DOHH2 (cell line): ENCODE data around the gene ENPP6.

ENCODE experiments used
- H3F3A ChIP-seq: fragments of 200-600 bp; sonication (generic), shearing (Covaris generic); 2 replicates; pipeline ENCODE4 v1.6.0; 2016; ENCODE audit warnings: antibody characterized with exemption, mild to moderate bottlenecking; ENCODE audit not compliant: control insufficient read depth, insufficient read depth
- H3K27ac ChIP-seq: fragments of 200-600 bp; sonication (generic); 2 replicates; pipeline ENCODE4 v1.5.1; 2014; ENCODE audit warnings: low read depth, mild to moderate bottlenecking, low read length, moderate library complexity
- H3K27me3 ChIP-seq: fragments of 200-600 bp; sonication (generic); 2 replicates; pipeline ENCODE4 v1.6.1; 2014; ENCODE audit warnings: mild to moderate bottlenecking, low read length, mixed read lengths; ENCODE audit not compliant: control insufficient read depth
- H3K36me3 ChIP-seq: fragments of 200-600 bp; sonication (generic); 2 replicates; pipeline ENCODE4 v1.6.1; 2014; ENCODE audit warnings: mild to moderate bottlenecking, low read length, moderate library complexity, mixed read lengths; ENCODE audit not compliant: control insufficient read depth
- H3K4me1 ChIP-seq: fragments of 200-600 bp; sonication (generic); 2 replicates; pipeline ENCODE4 v1.6.1; 2014; ENCODE audit warnings: mild to moderate bottlenecking, low read length, mixed read lengths; ENCODE audit not compliant: control insufficient read depth
- H3K4me2 ChIP-seq: fragments of 200-600 bp; sonication (generic); 2 replicates; pipeline ENCODE4 v1.6.0; 2014; ENCODE audit warnings: mild to moderate bottlenecking, low read length, moderate library complexity
- H3K4me3 ChIP-seq: fragments of 200-600 bp; sonication (generic); 2 replicates; pipeline ENCODE4 v1.5.1; 2014; ENCODE audit warnings: mild to moderate bottlenecking, low read length, mixed read lengths
- H3K79me2 ChIP-seq: fragments of 200-600 bp; sonication (generic); 2 replicates; pipeline ENCODE4 v1.6.1; 2014; ENCODE audit warnings: mild to moderate bottlenecking, low read length, mixed read lengths; ENCODE audit not compliant: control insufficient read depth
- H3K9me2 ChIP-seq: fragments of 200-600 bp; sonication (generic); replicated peaks from 2 replicates; pipeline ENCODE4 v1.6.1; 2014; ENCODE audit warnings: mild to moderate bottlenecking, low read length, mixed read lengths; ENCODE audit not compliant: control insufficient read depth
- H3K9me3 ChIP-seq: fragments of 200-600 bp; sonication (generic); 2 replicates; pipeline ENCODE4 v1.6.1; 2014; ENCODE audit warnings: antibody characterized with exemption, low read length, mixed read lengths; ENCODE audit not compliant: control insufficient read depth, insufficient read depth
- H4K20me1 ChIP-seq: fragments of 200-600 bp; sonication (generic); 2 replicates; pipeline ENCODE4 v1.6.0; 2014; ENCODE audit warnings: low read depth, mild to moderate bottlenecking, antibody characterized with exemption, low read length, moderate library complexity; ENCODE audit not compliant: control insufficient read depth, insufficient read depth
- EZH2phosphoT487 ChIP-seq: fragments of 200-600 bp; sonication (generic); IDR thresholded peaks from 2 replicates; pipeline ENCODE4 v1.6.1; 2017; ENCODE audit warnings: borderline replicate concordance, mild to moderate bottlenecking, antibody characterized with exemption, low read length, moderate library complexity, mixed read lengths
- TF ChIP-seq, protein P1 (sequence below): fragments of 200-600 bp; sonication (generic); IDR thresholded peaks from one replicate; pipeline ENCODE4 v1.5.1; 2014; ENCODE audit warnings: antibody characterized with exemption, mild to moderate bottlenecking, low read depth, low read length; ENCODE audit not compliant: poor library complexity, severe bottlenecking

The ENPP6 gene

DNA sequence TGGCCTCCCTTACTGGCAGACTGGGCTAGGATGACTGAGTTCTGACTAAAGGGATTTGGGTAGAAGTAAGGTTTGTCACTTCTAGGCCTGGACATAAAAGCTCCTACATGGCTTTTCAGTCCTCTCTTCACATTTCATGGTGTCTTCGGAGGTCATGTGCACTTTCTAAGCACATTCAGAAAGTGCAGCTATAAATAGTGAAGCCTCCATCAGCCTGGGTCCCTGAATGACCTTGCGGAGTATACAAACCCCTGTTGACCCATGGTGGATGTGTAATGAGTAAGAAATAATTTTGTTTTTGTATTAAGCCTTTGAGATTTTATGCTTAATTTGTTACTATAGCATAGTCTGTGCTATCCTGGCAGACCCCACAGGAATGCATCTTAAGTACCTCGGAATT lies 158.6 kb downstream of the ENPP6 start:
- Histone ChIP-seq H3K27ac (no peak overlapping the region), H3F3A (no peaks in the 10 kb centered on the region), H3K36me3 (no peaks in the 10 kb centered on the region), H3K4me3 (no peak overlapping the region), H3K4me2 (no peak overlapping the region), H3K27me3 (no peaks in the 10 kb centered on the region), H3K9me2 (no peaks in the 10 kb centered on the region), H3K79me2 (no peaks in the 10 kb centered on the region), H3K4me1 (no peaks in the 10 kb centered on the region), H4K20me1 (no peaks in the 10 kb centered on the region), H3K9me3 (no peaks in the 10 kb centered on the region)
- no peak for TF ChIP-seq EZH2phosphoT487
- TF ChIP-seq, protein P1, sequence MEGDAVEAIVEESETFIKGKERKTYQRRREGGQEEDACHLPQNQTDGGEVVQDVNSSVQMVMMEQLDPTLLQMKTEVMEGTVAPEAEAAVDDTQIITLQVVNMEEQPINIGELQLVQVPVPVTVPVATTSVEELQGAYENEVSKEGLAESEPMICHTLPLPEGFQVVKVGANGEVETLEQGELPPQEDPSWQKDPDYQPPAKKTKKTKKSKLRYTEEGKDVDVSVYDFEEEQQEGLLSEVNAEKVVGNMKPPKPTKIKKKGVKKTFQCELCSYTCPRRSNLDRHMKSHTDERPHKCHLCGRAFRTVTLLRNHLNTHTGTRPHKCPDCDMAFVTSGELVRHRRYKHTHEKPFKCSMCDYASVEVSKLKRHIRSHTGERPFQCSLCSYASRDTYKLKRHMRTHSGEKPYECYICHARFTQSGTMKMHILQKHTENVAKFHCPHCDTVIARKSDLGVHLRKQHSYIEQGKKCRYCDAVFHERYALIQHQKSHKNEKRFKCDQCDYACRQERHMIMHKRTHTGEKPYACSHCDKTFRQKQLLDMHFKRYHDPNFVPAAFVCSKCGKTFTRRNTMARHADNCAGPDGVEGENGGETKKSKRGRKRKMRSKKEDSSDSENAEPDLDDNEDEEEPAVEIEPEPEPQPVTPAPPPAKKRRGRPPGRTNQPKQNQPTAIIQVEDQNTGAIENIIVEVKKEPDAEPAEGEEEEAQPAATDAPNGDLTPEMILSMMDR = no peak

DNA sequence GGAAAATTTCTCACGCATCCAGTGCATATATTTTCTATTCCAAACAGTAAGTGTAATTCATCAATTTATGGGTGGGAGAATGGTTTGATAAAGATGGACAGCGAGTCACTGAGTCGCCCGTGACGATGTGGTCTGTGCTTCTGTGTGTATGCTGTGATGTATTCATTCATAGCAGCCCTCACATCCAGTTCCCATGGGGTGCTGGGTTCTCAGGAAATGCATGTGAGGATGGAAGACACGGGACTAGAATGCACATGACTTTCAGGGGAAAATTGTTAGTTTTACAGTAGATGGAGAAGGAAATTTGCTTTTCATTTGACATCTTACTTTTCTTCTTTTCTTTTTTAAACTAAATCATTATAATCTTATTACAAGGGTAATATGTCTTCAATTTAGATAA lies 159.6 kb downstream of the ENPP6 start:
- Histone ChIP-seq H3K27ac (no peak overlapping the region), H4K20me1 (no peaks in the 10 kb centered on the region), H3K4me1 (no peaks in the 10 kb centered on the region), H3K4me2 (no peak overlapping the region), H3K79me2 (no peaks in the 10 kb centered on the region), H3K36me3 (no peaks in the 10 kb centered on the region), H3K4me3 (no peak overlapping the region), H3K27me3 (no peaks in the 10 kb centered on the region), H3K9me3 (no peaks in the 10 kb centered on the region), H3F3A (no peaks in the 10 kb centered on the region), H3K9me2 (no peaks in the 10 kb centered on the region)
- TF ChIP-seq EZH2phosphoT487 = no peak
- TF ChIP-seq, protein P1 = no peak

DNA sequence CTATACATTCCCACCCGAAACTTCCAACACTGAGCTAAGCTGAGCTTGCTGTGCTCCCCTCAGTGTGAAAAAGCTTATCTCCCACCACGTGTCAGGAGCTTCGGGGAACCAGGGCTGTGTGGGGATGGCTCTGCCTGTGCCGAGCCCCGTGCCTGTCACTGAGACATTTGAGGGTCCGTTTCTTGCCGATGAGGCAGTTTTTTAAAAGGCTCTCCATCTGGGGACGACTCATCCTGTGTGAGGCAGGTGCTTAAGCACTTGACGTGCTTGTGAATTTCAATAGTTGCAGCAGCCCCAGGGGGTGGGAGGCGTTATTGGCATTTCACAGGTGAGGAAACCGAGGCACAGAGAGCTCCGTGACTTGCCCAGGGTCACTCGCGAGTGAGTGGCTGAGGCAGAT lies 160.8 kb downstream of the ENPP6 start:
- no peak overlapping the region for H3K4me2 ChIP-seq
- H3K79me2 ChIP-seq = no peaks in the 10 kb centered on the region
- no peak overlapping the region for H3K27ac ChIP-seq
- H3K4me3 ChIP-seq = no peak overlapping the region
- H3K4me1 ChIP-seq = no peaks in the 10 kb centered on the region
- H3F3A ChIP-seq = no peaks in the 10 kb centered on the region
- no peaks in the 10 kb centered on the region for H3K9me2 ChIP-seq
- no peaks in the 10 kb centered on the region for H3K27me3 ChIP-seq
- H3K9me3 ChIP-seq = no peaks in the 10 kb centered on the region
- H3K36me3 ChIP-seq = no peaks in the 10 kb centered on the region
- TF ChIP-seq EZH2phosphoT487 = no peak
- TF ChIP-seq, protein P1 = no peak
- H4K20me1 ChIP-seq = no peaks in the 10 kb centered on the region

DNA sequence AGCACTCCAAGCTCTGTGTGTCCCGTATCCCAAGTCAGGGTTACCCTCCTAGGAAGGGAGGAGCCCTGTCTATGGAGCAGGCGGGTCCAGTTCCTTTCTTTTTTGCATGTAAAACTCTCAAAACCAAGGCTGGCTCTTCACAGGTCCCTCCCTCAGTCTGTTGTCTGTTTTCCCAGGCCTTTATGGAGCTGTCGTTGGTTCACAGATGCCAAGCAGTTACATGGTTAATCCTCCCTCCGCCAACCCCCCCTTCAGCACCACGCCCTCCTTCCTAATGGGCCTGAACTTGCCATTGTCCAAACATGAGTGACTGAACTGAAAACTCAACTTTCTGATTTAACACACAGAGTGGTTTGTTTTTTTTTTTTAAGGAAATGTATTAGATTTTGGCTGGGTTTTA lies 164.2 kb downstream of the ENPP6 start:
- no peaks in the 10 kb centered on the region for H3K36me3 ChIP-seq
- no peaks in the 10 kb centered on the region for H3K4me1 ChIP-seq
- TF ChIP-seq, protein P1 = no peak
- no peak for TF ChIP-seq EZH2phosphoT487
- H3K27ac ChIP-seq = no peak overlapping the region
- H3K27me3 ChIP-seq = no peaks in the 10 kb centered on the region
- H3K9me3 ChIP-seq = no peaks in the 10 kb centered on the region
- H3K4me3 ChIP-seq = no peak overlapping the region
- no peaks in the 10 kb centered on the region for H3K79me2 ChIP-seq
- H3K9me2 ChIP-seq = no peaks in the 10 kb centered on the region
- no peaks in the 10 kb centered on the region for H4K20me1 ChIP-seq
- no peaks in the 10 kb centered on the region for H3F3A ChIP-seq
- H3K4me2 ChIP-seq = no peak overlapping the region
